PFSK-1 (cell line): Measurements from ENCODE around the gene CRYZL1.

Source experiments
- POLR2AphosphoS5 ChIP-seq: IDR thresholded peaks from 2 replicates; pipeline ENCODE4 v1.6.1; 2012; ENCODE audit warnings: low read depth, mild to moderate bottlenecking, control low read depth, low read length, moderate library complexity
- TAF1 ChIP-seq: IDR thresholded peaks from 2 replicates; pipeline ENCODE4 v1.6.1; 2012; ENCODE audit warnings: low read length, control low read depth, borderline replicate concordance; ENCODE audit not compliant: insufficient read depth
- TF ChIP-seq, protein P1 (sequence below), 2 experiments: IDR thresholded peaks; 2 replicates each; pipeline versions ENCODE4 v1.6.1 to v1.8.0; 2011 to 2012; ENCODE audit warnings: low read depth in 2 of 2, low read length in 2 of 2, control low read depth in 1 of 2, inconsistent platforms in 1 of 2, mild to moderate bottlenecking in 1 of 2, moderate library complexity in 1 of 2; ENCODE audit not compliant: insufficient read depth in 1 of 2

DNA sequence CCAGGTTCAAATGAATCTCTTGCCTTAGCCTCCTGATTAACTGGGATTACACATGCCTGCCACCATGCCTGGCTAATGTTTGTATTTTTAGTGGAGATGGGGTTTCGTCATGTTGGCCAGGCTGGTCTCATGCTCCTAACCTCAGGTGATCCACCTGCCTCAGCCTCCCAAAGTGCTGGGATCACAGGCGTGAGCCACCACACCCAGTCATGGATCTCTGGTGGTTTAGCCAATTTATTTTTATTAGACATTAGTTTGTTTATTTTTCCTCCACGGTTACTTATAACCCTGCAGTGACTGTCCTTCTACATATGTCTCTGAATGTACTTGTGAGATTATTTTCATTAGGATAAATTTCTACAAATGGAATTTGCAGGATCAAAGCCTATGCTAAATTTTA, 6.0 kb upstream of the CRYZL1 start:
- TF ChIP-seq POLR2AphosphoS5 (no peak), TAF1 (no peak)
- TF ChIP-seq, protein P1, sequence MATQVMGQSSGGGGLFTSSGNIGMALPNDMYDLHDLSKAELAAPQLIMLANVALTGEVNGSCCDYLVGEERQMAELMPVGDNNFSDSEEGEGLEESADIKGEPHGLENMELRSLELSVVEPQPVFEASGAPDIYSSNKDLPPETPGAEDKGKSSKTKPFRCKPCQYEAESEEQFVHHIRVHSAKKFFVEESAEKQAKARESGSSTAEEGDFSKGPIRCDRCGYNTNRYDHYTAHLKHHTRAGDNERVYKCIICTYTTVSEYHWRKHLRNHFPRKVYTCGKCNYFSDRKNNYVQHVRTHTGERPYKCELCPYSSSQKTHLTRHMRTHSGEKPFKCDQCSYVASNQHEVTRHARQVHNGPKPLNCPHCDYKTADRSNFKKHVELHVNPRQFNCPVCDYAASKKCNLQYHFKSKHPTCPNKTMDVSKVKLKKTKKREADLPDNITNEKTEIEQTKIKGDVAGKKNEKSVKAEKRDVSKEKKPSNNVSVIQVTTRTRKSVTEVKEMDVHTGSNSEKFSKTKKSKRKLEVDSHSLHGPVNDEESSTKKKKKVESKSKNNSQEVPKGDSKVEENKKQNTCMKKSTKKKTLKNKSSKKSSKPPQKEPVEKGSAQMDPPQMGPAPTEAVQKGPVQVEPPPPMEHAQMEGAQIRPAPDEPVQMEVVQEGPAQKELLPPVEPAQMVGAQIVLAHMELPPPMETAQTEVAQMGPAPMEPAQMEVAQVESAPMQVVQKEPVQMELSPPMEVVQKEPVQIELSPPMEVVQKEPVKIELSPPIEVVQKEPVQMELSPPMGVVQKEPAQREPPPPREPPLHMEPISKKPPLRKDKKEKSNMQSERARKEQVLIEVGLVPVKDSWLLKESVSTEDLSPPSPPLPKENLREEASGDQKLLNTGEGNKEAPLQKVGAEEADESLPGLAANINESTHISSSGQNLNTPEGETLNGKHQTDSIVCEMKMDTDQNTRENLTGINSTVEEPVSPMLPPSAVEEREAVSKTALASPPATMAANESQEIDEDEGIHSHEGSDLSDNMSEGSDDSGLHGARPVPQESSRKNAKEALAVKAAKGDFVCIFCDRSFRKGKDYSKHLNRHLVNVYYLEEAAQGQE (IDR thresholded peaks at IDR 0.05; ENCODE audit: insufficient read depth in 1 of 2, low read depth in 2 of 2, low read length in 2 of 2), result no peak
